GM12891 (cell line): ENCODE measurements around the gene TTLL1.

ENCODE experiments used
- DNase-seq: peaks from one replicate; pipeline ENCODE4 v3.0.0; 2011; ENCODE audit warnings: low spot score; ENCODE audit not compliant: insufficient read length
- FAIRE-seq: peaks from 2 replicates; lab custom pipeline; 2011; peaks lifted over from hg19 to GRCh38; lab: Jason Lieb, UNC
- PAX5 ChIP-seq: IDR thresholded peaks from 2 replicates; pipeline ENCODE4 v1.6.1; 2011; ENCODE audit warnings: low read length, moderate library complexity, mild to moderate bottlenecking; ENCODE audit not compliant: insufficient read depth, severe bottlenecking
- POLR2A ChIP-seq: IDR thresholded peaks from 2 replicates; pipeline ENCODE4 v1.6.1; 2011; ENCODE audit warnings: low read depth, low read length, control low read depth
- POLR2AphosphoS5 ChIP-seq: IDR thresholded peaks from 2 replicates; pipeline ENCODE4 v1.6.1; 2011; ENCODE audit warnings: low read depth, low read length, control low read depth
- POU2F2 ChIP-seq: IDR thresholded peaks from 2 replicates; pipeline ENCODE4 v1.6.1; 2011; ENCODE audit warnings: low read depth, mild to moderate bottlenecking, control low read depth, low read length, moderate library complexity
- SPI1 ChIP-seq: IDR thresholded peaks from 2 replicates; pipeline ENCODE4 v1.6.1; 2011; ENCODE audit warnings: low read depth, low read length, control low read depth
- TAF1 ChIP-seq: IDR thresholded peaks from 2 replicates; pipeline ENCODE4 v1.6.1; 2011; ENCODE audit warnings: low read depth, low read length, control low read depth

TTLL1 gene

DNA sequence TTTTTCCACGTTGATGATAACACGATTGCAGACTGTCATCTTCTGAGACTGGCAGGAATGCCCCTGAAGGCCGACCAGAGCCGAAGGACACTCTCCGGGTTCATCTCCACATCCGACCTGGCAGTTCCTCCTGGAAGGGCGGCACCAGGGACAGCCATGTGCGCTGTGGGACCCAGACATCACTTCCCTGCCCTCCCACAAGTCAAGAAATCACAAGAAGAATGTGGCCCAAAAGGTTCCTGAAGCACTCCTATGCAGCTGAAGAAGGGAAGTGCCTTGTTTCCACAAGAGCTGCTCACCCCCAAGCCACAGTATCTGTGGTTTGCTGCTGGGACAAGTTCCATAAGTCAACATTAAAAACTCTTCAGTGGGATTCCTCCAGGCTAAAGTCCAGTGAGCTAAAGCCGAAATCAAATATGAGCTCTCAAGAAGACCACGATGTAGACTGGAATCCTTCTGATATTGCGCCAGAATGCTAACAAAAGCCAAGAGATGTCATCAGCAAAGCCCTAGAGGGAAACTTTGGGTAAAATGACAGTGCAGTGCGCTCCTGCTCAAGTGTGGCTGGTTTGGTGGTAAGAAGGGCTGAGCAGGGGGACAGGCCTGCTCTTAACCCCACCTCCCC, 95.4 kb downstream of the TTLL1 start:
- TF ChIP-seq SPI1 = peak; percentile 20; the same call in 1 of the 2 replicates
- no peak for TF ChIP-seq POLR2AphosphoS5
- no peak for TF ChIP-seq TAF1
- TF ChIP-seq PAX5 = no peak
- no peak for TF ChIP-seq POU2F2
- DNase-seq = no peak
- FAIRE-seq = peak; percentile 9

DNA sequence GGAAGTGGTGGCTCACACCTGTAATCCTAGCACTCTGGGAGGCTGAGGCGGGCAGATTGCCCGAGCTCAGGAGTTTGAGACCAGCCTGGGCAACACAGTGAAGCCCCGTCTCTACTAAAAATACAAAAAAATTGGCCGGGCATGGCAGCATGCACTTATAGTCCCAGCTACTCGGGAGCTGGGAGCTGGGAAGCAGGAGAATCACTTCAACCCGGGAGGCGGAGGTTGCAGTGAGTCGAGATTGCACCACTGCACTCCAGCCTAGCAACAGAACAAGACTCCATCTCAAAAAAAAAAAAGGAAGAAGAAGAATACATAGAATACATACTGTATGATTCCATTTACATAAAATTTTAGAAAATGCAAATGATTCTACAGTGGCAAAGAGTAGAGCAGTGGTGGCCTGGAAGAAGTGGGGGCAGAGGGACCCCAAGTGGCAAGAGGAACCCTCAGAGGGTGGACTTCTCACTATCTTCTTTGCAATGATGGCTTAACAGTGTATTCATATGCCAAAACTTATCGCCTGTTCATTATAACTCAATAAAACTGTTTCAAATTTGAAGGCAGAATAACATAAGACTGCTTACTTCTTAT, 96.2 kb downstream of the TTLL1 start:
- TF ChIP-seq SPI1 = no peak
- no peak for TF ChIP-seq PAX5
- TF ChIP-seq POLR2AphosphoS5 = no peak
- TF ChIP-seq POLR2A = no peak
- no peak for TF ChIP-seq TAF1
- no peak for TF ChIP-seq POU2F2
- FAIRE-seq = no peak
- DNase-seq = no peak

DNA sequence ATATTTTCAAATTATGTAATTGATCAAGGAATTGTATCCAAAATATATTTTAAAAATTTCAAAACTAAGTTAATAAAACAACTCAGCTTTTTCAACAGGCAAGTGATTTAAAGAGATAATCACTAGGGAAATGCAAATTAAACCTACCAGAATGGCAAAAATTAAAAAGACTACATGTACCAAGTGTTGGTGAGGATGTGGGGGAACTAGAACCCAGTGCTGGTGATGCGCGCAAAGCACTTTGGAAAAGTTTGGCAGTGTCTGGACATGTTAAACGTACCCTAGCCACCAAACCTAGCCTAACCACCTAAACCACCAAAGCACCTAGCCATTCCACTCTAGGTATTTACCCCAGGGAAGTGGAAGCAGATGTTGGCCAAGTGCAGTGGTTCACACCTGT, 97.1 kb downstream of the TTLL1 start:
- TF ChIP-seq PAX5 (no peak), POLR2AphosphoS5 (no peak)
- DNase-seq (no peak), FAIRE-seq (peak; percentile 56)

DNA sequence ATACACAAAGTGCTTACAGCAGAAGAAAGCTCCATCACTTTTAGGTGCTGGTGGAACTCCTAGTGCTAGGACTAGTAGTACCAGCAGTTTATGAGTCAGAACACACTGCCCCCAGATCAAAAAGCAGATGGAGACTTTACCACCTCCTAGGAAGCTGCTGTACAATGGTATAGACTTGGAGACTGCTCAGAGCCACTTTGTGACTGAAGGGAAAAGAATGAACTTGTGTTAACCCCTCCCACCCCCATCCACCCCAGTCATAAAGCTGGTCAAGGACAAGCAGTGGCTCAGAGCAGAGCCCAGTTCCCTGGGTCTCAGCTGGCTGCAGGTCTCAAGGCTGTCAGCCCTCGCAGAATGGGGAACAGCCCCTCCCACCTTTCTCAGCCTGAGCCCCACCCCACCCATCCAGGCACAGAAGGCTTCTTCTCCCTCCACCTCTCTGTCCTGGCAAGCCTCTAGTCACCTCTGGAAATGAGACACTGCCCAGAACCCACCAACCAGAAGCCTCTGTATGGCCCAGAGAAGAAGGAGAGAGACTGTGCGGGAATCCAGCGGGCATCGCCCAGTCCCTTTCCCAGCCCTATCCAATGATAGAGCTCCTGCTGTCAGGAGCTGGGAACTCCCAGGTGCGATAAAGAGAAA, 98.1 kb downstream of the TTLL1 start:
- no peak for TF ChIP-seq POLR2A
- TF ChIP-seq TAF1 = no peak
- no peak for TF ChIP-seq POU2F2
- no peak for TF ChIP-seq SPI1
- no peak for TF ChIP-seq PAX5
- TF ChIP-seq POLR2AphosphoS5 = no peak
- DNase-seq (no peak), FAIRE-seq (peak; percentile 76)

DNA sequence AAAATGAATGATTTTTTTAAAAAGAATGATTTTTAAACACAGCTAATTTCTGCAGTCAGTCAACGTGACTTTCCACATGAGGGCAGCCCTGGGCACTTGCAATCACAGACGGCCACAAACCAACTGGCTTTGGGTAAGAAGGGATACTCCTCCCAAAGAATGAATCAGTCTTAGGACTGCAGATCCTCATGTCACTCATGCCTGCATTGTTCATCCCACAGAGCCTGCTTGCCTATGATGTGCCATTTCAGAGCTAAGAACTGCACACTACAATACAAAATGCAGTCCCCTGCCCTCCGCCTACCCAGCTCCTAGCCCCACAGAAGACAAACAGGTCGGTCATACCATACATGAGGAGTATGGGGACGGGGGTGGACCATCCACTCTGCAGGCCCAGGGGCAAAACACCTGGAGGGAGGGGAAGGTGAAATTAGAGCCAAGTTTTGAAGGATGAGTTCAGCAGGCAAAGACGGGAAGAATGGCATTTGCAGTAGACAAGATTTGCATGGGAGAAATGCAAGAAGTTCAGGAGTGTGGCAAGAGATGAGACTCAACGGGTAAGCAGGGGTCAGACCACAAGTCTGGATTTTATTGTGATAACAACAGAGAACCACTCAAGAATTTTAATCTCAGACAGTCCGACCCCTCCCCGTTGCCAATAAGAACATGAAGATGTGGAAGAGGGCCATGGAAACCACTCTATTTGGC, 98.9 kb downstream of the TTLL1 start:
- no peak for TF ChIP-seq SPI1
- no peak for TF ChIP-seq TAF1
- no peak for TF ChIP-seq POLR2AphosphoS5
- no peak for TF ChIP-seq POLR2A
- TF ChIP-seq PAX5 = no peak
- no peak for TF ChIP-seq POU2F2
- DNase-seq (no peak), FAIRE-seq (no peak)
